Colon (tissue), 2 donors: ENCODE measurements around the gene IL1R2.

Experiments used
- FAIRE-seq: peaks from 2 replicates; lab custom pipeline; 2012; peaks lifted over from hg19 to GRCh38; lab: Jason Lieb, UNC
- donor health status: control.
- donor health status: control.

Gene IL1R2

GRCh38 chr2:101991721-101992145 lies at the start of gene IL1R2:
TSS of gene IL1R2 (plus strand) at chr2:101991960. CDS start at chr2:102008576, 16,616 bp downstream.
- FAIRE-seq: no peak

- FAIRE-seq: no peak
These were observed 48.9 kb upstream of the IL1R2 start for GRCh38 chr2:101942851-101943250.

GRCh38 chr2:101946372-101947039 lies 45.3 kb upstream of the IL1R2 start:
- no peak for FAIRE-seq

GRCh38 chr2:101947374-101947773 lies 44.4 kb upstream of the IL1R2 start:
- no peak for FAIRE-seq

GRCh38 chr2:101948625-101949155 lies 43.1 kb upstream of the IL1R2 start:
- FAIRE-seq: no peak

GRCh38 chr2:101949304-101949703 lies 42.5 kb upstream of the IL1R2 start:
- FAIRE-seq: no peak

- FAIRE-seq: no peak
These were observed 40.5 kb upstream of the IL1R2 start for GRCh38 chr2:101951296-101951695.

- FAIRE-seq: no peak
These were observed 39.2 kb upstream of the IL1R2 start for GRCh38 chr2:101952551-101952950.

GRCh38 chr2:101956465-101957438 lies 35.0 kb upstream of the IL1R2 start:
- no peak for FAIRE-seq

GRCh38 chr2:101958061-101958460 lies 33.7 kb upstream of the IL1R2 start:
- FAIRE-seq: no peak

- no peak for FAIRE-seq
These were observed 30.9 kb upstream of the IL1R2 start for GRCh38 chr2:101960819-101961337.

GRCh38 chr2:101961338-101962191 lies 30.2 kb upstream of the IL1R2 start:
- FAIRE-seq: no peak

- no peak for FAIRE-seq
These were observed 29.5 kb upstream of the IL1R2 start for GRCh38 chr2:101962309-101962708.

- no peak for FAIRE-seq
These were observed 28.6 kb upstream of the IL1R2 start for GRCh38 chr2:101963198-101963597.

GRCh38 chr2:101967826-101968513 lies 23.8 kb upstream of the IL1R2 start:
- no peak for FAIRE-seq

- FAIRE-seq: no peak
These were observed 22.0 kb upstream of the IL1R2 start for GRCh38 chr2:101969723-101970122.

GRCh38 chr2:101970901-101971300 lies 20.9 kb upstream of the IL1R2 start:
- FAIRE-seq: no peak

GRCh38 chr2:101971836-101972235 lies 19.9 kb upstream of the IL1R2 start:
- no peak for FAIRE-seq

GRCh38 chr2:101972621-101973434 lies 18.9 kb upstream of the IL1R2 start:
- FAIRE-seq: no peak

GRCh38 chr2:101974663-101975062 lies 17.1 kb upstream of the IL1R2 start:
- no peak for FAIRE-seq
